Neural progenitor cell (in vitro differentiated cells): ENCODE measurements around the gene DOCK10. TPM values are rescaled to one million over a fixed set of nuclear protein-coding genes. Genes with fewer than 3 reads are reported as not detected.

Source experiments
- DNase-seq: peaks from one replicate; pipeline ENCODE4 v3.0.0-alpha.2; 2016; ENCODE audit warnings: low spot score
- H2AFZ ChIP-seq: fragments of 200-600 bp; sonication (generic); replicated peaks from 2 replicates; pipeline ENCODE4 v1.6.1; 2016; ENCODE audit warnings: antibody characterized with exemption
- H3F3A ChIP-seq: fragments of 200-600 bp; sonication (generic); 2 replicates; pipeline ENCODE4 v1.6.1; 2016; ENCODE audit warnings: antibody characterized with exemption, low read depth
- H3K27ac ChIP-seq: fragments of 200-600 bp; sonication (generic); 2 replicates; pipeline ENCODE4 v1.5.1; 2016; ENCODE audit warnings: mild to moderate bottlenecking
- H3K27me3 ChIP-seq: fragments of 200-600 bp; sonication (generic); 2 replicates; pipeline ENCODE4 v1.6.1; 2016; ENCODE audit warnings: mild to moderate bottlenecking, moderate library complexity
- H3K36me3 ChIP-seq: fragments of 200-600 bp; sonication (generic); 2 replicates; pipeline ENCODE4 v1.5.1; 2016
- H3K4me1 ChIP-seq: fragments of 200-600 bp; sonication (generic); 2 replicates; pipeline ENCODE4 v1.6.1; 2016; ENCODE audit warnings: mixed run types
- H3K4me2 ChIP-seq: fragments of 200-600 bp; sonication (generic); 2 replicates; pipeline ENCODE4 v1.6.1; 2016
- H3K4me3 ChIP-seq: fragments of 200-600 bp; sonication (generic); 2 replicates; pipeline ENCODE4 v1.5.1; 2016
- H3K79me2 ChIP-seq: fragments of 200-600 bp; sonication (generic); 2 replicates; pipeline ENCODE4 v1.6.1; 2016; ENCODE audit warnings: low read depth
- H3K9ac ChIP-seq: fragments of 200-600 bp; sonication (generic); 2 replicates; pipeline ENCODE4 v1.6.1; 2016
- H3K9me3 ChIP-seq: fragments of 200-600 bp; sonication (generic); 2 replicates; pipeline ENCODE4 v1.5.1; 2016; ENCODE audit warnings: low read depth
- H4K20me1 ChIP-seq: fragments of 200-600 bp; sonication (generic); 2 replicates; pipeline ENCODE4 v1.6.1; 2016; ENCODE audit warnings: low read depth
- H3K27ac Mint-ChIP-seq: 3 replicates; pipeline ENCODE4 v1.8.0; 2021; ENCODE audit warnings: mixed read lengths
- H3K27me3 Mint-ChIP-seq: 2 replicates; pipeline ENCODE4 v1.8.0; 2022; ENCODE audit warnings: low read depth, mild to moderate bottlenecking, inconsistent platforms, moderate library complexity, mixed read lengths; ENCODE audit not compliant: insufficient read depth
- H3K36me3 Mint-ChIP-seq: 3 replicates; pipeline ENCODE4 v1.8.0; 2021; ENCODE audit warnings: mixed read lengths
- H3K4me1 Mint-ChIP-seq: 3 replicates; pipeline ENCODE4 v1.8.0; 2021; ENCODE audit warnings: mixed read lengths
- H3K4me3 Mint-ChIP-seq: 3 replicates; pipeline ENCODE4 v1.8.0; 2021; ENCODE audit warnings: mild to moderate bottlenecking, moderate library complexity, mixed read lengths
- H3K9me3 Mint-ChIP-seq: 3 replicates; pipeline ENCODE4 v1.8.0; 2020; ENCODE audit warnings: mixed read lengths
- EZH2 ChIP-seq: fragments of 200-600 bp; sonication (generic); IDR thresholded peaks from 2 replicates; pipeline ENCODE4 v1.6.1; 2017; ENCODE audit warnings: antibody characterized with exemption, mild to moderate bottlenecking, moderate library complexity
- EZH2phosphoT487 ChIP-seq: fragments of 200-600 bp; sonication (generic); IDR thresholded peaks from 2 replicates; pipeline ENCODE4 v1.6.1; 2017; ENCODE audit warnings: antibody characterized with exemption
- total RNA-seq: library from RNA; depleted of rRNA; stranded (reverse); fragments of >200 nt; gene quantifications from 2 replicates; pipeline ENCODE4 v1.2.3, GENCODE V29; 2015; ENCODE audit warnings: low replicate concordance
- TF ChIP-seq, protein P1 (sequence below): fragments of 200-600 bp; sonication (generic); IDR thresholded peaks from 2 replicates; pipeline ENCODE4 v1.5.1; 2017; ENCODE audit warnings: antibody characterized with exemption, mild to moderate bottlenecking

DOCK10 gene
- total RNA-seq, 1 donor from 2014 or later: 1.1 TPM

DNA sequence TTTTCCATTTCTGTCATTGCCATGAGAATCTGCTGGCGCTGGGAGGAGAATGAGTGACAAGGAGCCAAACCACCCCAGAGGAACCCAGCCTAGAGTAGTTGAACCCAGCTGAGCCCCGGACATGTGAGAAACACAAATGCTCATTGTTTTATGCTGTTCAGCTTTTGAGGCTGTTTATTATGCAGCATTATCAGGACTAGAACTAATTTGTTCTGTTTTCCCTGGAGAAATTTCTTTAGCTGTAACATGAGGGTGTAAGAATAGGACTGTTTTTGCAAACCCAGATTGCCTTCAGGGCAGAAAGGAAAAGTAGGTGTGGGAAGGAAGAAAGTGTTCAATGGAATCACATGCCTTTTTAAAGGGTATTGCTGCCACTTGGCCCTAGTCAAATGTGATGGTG is 28.5 kb upstream of the DOCK10 start:
- H3K27me3 ChIP-seq: no peaks in the 10 kb centered on the region

DNA sequence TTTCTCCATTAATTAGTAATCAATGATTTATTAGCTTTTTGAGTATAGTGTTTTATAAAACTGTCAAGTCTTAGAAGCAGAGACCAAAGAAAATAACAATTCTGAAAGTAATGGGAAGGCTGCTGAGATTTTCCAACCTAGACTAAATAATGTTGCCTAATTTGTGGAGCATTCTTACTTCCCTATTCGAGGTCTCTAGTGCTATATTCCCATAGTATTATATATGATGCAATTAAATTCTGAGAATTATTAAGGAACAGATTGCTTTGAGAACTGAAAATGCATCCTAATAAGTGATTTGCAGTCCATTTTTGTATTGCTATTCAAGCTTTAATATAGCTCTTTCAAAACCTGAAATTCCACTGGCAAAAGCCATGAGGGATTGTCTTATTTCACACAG is 27.7 kb upstream of the DOCK10 start:
- Mint-ChIP-seq H3K36me3 (no peaks in the 10 kb centered on the region), H3K27ac (no peak overlapping the region), H3K27me3 (peaks cover 2% of the 10 kb centered on the region), H3K9me3 (peaks cover 19% of the 10 kb centered on the region), H3K4me3 (no peak overlapping the region), H3K4me1 (peaks cover 13% of the 10 kb centered on the region)
- Histone ChIP-seq H3K4me2 (no peak overlapping the region), H4K20me1 (no peaks in the 10 kb centered on the region), H2AFZ (no peak overlapping the region), H3K4me3 (no peak overlapping the region), H3K79me2 (no peaks in the 10 kb centered on the region), H3K4me1 (peaks cover 24% of the 10 kb centered on the region), H3K9me3 (no peaks in the 10 kb centered on the region), H3K9ac (no peak overlapping the region), H3K27ac (no peak overlapping the region), H3K36me3 (no peaks in the 10 kb centered on the region), H3F3A (no peaks in the 10 kb centered on the region), H3K27me3 (no peaks in the 10 kb centered on the region)
- TF ChIP-seq, protein P1, sequence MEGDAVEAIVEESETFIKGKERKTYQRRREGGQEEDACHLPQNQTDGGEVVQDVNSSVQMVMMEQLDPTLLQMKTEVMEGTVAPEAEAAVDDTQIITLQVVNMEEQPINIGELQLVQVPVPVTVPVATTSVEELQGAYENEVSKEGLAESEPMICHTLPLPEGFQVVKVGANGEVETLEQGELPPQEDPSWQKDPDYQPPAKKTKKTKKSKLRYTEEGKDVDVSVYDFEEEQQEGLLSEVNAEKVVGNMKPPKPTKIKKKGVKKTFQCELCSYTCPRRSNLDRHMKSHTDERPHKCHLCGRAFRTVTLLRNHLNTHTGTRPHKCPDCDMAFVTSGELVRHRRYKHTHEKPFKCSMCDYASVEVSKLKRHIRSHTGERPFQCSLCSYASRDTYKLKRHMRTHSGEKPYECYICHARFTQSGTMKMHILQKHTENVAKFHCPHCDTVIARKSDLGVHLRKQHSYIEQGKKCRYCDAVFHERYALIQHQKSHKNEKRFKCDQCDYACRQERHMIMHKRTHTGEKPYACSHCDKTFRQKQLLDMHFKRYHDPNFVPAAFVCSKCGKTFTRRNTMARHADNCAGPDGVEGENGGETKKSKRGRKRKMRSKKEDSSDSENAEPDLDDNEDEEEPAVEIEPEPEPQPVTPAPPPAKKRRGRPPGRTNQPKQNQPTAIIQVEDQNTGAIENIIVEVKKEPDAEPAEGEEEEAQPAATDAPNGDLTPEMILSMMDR: no peak
- TF ChIP-seq EZH2phosphoT487 (no peak), EZH2 (no peak)
- DNase-seq: no peak

More for the DNA sequence above, 28.5 kb upstream of the DOCK10 start:
- TF ChIP-seq, protein P1: no peak
- TF ChIP-seq EZH2phosphoT487 (no peak), EZH2 (no peak)
- no peaks in the 10 kb centered on the region for H4K20me1 ChIP-seq
- H3K27ac Mint-ChIP-seq: no peak overlapping the region
- H3K79me2 ChIP-seq: no peaks in the 10 kb centered on the region
- no peaks in the 10 kb centered on the region for H3K36me3 Mint-ChIP-seq
- H3K4me3 Mint-ChIP-seq: no peak overlapping the region
- no peak overlapping the region for H3K4me3 ChIP-seq
- no peak for DNase-seq
- no peak overlapping the region for H3K4me2 ChIP-seq
- no peaks in the 10 kb centered on the region for H3K9me3 ChIP-seq
- H3K4me1 ChIP-seq: peaks cover 24% of the 10 kb centered on the region
- H3K27ac ChIP-seq: no peak overlapping the region
- no peaks in the 10 kb centered on the region for H3F3A ChIP-seq
- H3K36me3 ChIP-seq: no peaks in the 10 kb centered on the region
- H2AFZ ChIP-seq: no peak overlapping the region
- H3K9ac ChIP-seq: no peak overlapping the region
- peaks cover 18% of the 10 kb centered on the region for H3K4me1 Mint-ChIP-seq
- H3K9me3 Mint-ChIP-seq: peaks cover 19% of the 10 kb centered on the region
- H3K27me3 Mint-ChIP-seq: peaks cover 2% of the 10 kb centered on the region

- DNase-seq: no peak
- no peaks in the 10 kb centered on the region for H3K27me3 ChIP-seq
- Mint-ChIP-seq H3K27ac (no peak overlapping the region), H3K4me3 (no peak overlapping the region), H3K27me3 (peaks cover 2% of the 10 kb centered on the region), H3K9me3 (peaks cover 19% of the 10 kb centered on the region), H3K36me3 (no peaks in the 10 kb centered on the region), H3K4me1 (peaks cover 9% of the 10 kb centered on the region)
- H3K9ac ChIP-seq: no peak overlapping the region
- no peaks in the 10 kb centered on the region for H3K79me2 ChIP-seq
- no peaks in the 10 kb centered on the region for H3K9me3 ChIP-seq
- peaks cover 24% of the 10 kb centered on the region for H3K4me1 ChIP-seq
- H3K4me2 ChIP-seq: no peak overlapping the region
- no peak overlapping the region for H3K4me3 ChIP-seq
- no peaks in the 10 kb centered on the region for H3F3A ChIP-seq
- no peaks in the 10 kb centered on the region for H3K36me3 ChIP-seq
- no peak overlapping the region for H3K27ac ChIP-seq
- no peaks in the 10 kb centered on the region for H4K20me1 ChIP-seq
- H2AFZ ChIP-seq: no peak overlapping the region
- TF ChIP-seq, protein P1: no peak
- TF ChIP-seq EZH2phosphoT487 (no peak), EZH2 (no peak)
Measured at GRCh38 chr2:225069477-225069876, 27.2 kb upstream of the DOCK10 start.

DNA sequence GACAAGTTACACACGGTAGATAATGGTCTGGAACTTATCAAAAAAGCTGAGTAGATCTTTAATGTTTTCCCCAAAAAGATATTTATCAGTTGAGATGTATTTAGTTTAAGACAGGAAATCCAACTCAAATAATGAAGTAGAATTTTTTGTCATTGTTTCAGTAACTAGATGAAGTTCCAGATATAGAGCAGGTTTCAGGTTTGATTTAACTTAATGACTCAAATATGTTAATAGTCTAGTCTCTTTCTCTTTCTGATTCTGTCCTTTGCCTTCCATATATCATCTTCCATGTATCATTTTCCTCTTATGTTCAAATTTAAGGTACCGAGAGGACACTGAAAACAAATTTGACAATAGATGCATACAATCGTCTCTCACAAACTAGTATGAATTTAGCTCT is 23.6 kb upstream of the DOCK10 start:
- H3K27ac ChIP-seq: no peak overlapping the region
- H3K4me2 ChIP-seq: no peak overlapping the region
- no peak overlapping the region for H3K4me3 Mint-ChIP-seq
- no peak overlapping the region for H2AFZ ChIP-seq
- no peaks in the 10 kb centered on the region for H3K36me3 Mint-ChIP-seq
- H3K9me3 Mint-ChIP-seq: peaks cover 19% of the 10 kb centered on the region
- no peaks in the 10 kb centered on the region for H3K79me2 ChIP-seq
- no peak for TF ChIP-seq EZH2
- TF ChIP-seq, protein P1: no peak
- TF ChIP-seq EZH2phosphoT487: no peak
- DNase-seq: no peak
- no peaks in the 10 kb centered on the region for H3F3A ChIP-seq
- no peaks in the 10 kb centered on the region for H3K27me3 ChIP-seq
- no peak overlapping the region for H3K4me3 ChIP-seq
- H3K27me3 Mint-ChIP-seq: peaks cover 2% of the 10 kb centered on the region
- H3K4me1 Mint-ChIP-seq: no peaks in the 10 kb centered on the region
- no peaks in the 10 kb centered on the region for H3K9me3 ChIP-seq
- no peak overlapping the region for H3K9ac ChIP-seq
- no peak overlapping the region for H3K27ac Mint-ChIP-seq
- no peaks in the 10 kb centered on the region for H3K36me3 ChIP-seq
- no peaks in the 10 kb centered on the region for H4K20me1 ChIP-seq
- peaks cover 3% of the 10 kb centered on the region for H3K4me1 ChIP-seq
